Measurements from ENCODE around the gene NAA16.

Gene NAA16

DNA sequence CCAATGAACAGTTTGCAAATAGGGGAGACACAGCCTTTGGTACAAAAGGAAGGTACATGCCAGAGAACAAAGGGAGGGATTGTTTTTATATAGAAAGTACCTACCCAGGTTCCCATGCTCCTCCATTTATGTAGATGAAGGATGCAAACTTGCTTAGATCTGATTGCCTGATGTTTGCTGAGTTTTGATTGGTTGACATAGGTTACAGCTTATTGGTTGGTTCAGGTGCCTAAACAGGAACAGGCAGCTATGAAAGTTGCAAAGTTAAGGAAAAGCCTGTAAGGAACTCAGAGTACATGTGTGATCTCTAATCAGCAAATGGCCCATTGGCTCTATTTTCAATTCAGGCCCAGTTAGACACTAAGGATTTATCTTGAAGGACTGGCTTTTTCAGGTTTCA, 6.5 kb upstream of the NAA16 start:
- DNase-seq (ENCODE audit: low read depth in 2 of 2), result no peak

DNA sequence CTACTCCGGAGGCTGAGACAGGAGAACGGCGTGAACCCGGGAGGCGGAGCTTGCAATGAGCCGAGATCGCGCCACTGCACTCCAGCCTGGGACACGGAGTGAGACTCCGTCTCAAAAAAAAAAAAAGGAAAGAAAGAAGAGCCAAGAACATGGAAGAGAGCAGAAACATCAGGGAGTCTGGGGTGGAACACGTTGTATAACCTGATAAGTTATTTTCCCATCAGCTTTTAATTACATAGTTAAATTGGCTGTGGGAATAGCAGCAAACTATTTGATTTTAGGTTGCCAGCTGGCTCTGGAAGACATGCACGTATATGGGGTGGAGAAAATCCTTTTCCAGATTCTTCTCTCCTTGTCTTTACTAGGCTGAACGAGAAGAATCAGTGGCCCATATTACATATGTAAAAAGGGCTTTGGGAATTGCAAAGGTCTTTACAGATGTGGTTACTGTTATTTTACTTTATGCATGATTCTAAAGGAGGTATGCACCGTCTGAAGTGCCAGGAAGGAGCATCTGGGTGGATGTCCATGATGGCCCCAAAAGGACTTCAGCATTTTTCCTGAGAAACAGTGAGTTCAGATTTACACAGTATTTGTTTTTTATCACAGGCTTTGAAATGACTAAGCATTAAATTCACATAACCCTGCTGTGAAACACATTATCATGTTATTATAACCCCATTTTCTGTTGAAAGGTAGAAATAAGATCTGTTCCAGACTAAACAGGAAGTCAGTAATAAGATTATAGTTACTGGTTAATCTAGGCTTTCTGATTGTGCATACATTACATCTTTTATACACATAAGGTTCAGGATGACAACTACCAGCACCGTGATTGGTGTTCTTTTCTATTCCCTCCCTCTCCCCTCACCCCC, 4.6 kb upstream of the NAA16 start:
- no peak for DNase-seq (ENCODE audit: low read depth in 2 of 2)

DNA sequence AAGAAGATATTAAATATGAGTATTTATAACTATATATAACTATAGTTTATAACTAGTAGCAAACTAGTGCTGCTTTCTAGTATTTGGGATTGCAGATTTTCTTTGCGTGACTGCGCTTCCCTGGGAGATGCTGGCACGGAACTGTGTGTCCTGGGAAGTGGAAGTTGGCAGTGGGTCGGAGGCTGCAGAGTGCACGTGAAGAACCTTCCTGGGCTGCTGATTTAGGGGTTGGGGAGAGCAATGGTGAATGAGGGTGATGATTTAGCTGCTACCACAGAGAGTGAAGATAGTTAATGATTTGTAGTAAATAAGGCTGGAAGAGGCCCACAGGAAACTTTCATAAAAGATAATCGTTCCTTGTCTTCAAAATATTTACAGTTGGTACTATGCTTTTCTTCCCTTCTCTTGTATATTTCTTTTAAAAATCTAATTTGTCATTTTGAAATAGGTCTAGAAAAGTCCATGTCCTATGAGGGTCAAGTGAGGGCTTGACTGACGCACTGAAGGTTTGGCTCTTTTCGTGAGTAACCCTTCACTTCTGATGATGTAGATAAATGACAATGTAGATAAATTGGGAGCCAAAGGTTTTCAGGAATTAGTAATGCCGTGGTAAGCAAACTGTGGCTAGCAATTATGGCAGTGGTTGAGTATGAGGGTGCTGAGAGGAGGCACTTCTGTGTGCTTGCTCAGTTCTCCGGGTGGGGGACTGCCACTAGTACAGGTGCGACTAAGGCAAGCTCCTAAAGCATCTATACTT, 3.0 kb upstream of the NAA16 start:
- no peak for DNase-seq (ENCODE audit: low read depth in 2 of 2)

DNA sequence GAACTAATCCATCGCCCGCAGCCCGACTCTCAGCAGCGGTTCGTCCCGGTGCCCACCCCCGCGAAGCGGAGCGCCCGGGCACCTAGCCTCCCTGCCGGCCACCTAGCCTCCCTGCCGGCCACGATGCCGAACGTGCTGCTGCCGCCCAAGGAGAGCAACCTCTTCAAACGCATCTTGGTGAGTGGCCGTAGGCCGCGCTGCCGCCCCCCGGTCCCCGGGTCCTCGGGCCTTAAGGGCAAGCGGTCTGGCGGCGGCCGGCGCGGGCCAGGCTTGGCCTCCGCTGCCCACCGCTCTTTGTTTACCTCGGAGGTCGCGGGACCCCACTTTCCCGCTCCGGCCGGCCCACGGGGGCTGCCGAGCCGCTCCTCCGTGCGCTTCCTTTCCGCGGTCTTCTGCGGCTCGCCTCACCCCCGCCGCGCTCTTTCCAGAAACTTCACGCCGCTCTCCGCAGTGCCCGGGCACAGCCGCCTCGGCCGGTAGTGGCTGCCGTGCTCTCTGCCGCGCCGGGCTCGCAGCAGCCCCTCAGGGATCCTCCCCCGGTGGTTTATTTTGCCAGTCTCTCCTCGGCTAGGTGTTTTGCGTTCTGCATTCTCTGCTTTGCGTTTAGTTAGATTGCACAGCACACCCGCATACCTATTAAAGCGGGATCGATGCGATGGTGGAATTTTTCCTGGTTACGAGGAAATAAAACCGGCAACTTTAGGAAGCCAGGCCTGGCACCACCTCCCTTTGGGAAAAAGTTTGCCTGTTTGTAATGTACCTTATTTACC, 524 bp downstream of the NAA16 start:
- DNase-seq (ENCODE audit: low read depth in 2 of 2), result peak; percentile 21 to 32

DNA sequence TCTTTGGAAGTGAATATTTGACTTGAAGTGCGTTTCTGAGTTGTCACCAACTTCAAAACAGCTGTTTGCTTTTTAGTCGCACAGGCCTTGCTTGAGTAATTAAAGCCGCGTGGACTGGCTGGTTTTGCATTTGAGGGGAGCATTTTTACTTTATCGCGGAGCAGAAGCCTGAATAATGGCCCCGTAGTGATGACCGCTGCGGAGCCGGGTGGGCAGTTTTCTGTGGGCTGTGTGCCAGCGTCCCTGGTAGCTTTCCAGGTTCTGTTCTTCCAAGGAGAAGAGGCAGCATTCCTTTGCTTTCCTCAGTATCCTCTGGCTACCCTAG, 1.1 kb downstream of the NAA16 start:
- DNase-seq (ENCODE audit: low read depth in 2 of 2), result no peak

DNA sequence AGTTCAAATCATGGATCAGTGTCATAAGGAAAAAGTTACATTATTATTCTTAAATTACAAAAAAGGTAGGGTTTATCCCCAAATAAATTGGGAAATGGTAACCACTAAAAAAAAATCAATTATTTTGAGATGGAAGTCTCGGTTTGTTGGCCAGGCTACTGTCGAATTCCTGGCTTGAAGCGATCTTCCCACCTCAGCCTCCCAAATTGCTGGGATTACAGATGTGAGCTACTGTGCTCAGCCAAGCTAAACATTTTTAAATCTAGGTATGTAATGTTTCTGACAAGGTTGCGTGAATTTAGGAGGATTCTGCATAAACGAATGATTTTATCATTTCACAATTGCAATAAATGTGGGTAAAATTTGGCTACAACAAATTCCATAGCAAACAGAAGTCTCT, 2.0 kb downstream of the NAA16 start:
- no peak for DNase-seq (ENCODE audit: low read depth in 2 of 2)

DNA sequence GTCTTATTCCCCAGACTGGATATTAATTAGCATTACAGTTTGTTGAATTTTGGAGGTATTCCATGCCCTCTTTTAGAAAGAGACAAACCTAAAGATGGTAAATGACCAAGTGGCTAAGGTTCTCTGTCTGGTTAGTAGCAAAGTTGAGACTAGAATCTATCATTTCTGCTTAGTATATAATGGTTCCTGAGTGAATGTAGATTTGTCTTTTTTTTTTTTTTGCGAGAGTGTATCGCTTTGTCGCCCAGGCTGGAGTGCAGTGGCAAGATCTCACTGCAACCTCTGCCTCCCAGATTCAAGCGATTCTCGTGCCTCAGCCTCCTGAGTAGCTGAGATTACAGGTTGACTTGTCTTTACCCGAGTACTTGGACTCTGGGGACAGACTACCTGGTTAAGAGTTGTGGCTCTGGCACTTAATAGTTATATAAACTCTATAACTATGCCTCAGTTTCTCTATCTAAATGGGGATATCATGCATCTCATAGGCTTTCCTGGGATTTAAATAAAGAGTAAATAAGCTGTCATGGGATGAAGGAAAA, 2.7 kb downstream of the NAA16 start:
- DNase-seq (ENCODE audit: low read depth in 2 of 2), result no peak

DNA sequence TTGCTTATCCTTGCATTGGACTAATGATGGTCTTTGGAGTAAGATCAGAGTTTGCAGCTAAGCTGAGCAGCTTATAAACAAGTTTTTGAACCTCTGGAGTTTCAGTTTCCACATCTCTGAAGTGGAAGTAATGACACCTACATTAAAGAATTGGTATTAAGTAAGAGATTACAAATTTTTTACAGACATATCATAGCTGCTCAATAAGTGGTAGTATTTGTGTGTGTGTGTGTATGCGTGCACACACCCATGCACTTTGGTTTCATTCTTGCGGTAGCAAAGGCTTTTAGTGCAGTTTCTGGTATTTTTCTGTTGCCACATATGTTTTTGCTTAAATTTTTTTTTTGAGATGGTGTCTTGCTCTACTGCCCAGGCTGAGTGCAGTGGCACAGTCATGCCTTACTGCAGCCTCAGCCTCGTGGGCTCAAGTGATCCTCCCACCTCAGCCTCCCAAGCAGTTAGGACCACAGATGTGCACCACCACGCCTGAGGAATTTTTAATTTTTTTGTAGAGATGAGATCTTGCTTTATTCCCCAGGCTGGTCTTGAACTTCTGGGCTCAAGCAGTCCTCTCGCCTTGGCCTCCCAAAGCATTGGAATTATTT, 4.5 kb downstream of the NAA16 start:
- DNase-seq (ENCODE audit: low read depth in 2 of 2), result no peak

DNA sequence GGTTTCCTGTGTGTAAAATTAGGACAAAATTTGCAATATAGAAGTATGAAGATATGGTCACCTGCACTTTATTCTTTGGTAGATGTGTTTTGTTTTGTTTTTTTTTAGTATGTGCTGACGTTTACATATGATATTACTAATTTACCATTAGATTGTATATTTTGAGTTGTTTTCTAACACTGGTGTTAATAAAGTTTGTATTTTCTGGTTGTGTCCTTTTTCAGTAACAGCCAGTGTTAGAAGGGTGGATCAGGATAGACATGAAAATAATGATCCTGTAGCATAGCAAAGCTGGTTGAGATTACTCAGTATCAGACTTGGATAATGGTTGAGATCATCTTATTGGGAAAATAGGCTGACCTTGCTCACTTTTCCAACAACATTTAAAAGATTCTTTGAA, 6.2 kb downstream of the NAA16 start:
- DNase-seq (ENCODE audit: low read depth in 2 of 2), result no peak

DNA sequence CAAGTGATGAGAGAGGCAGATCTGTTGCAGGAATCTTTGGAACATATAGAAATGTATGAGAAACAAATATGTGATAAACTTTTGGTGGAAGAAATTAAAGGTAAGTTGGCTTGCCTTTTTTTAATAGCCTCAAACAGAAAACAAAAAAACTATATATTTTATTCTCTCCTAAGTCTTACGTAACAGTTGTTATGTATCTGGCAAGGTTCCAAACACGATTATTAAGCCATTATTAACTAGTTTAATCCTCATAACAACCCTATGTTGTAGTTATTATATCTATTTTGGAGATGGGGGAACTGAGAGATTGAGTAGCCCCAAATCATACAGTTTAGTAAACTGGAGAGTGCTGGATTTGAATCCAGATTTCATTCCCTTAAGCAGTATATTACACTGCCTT, 14.7 kb downstream of the NAA16 start:
- DNase-seq (ENCODE audit: low read depth in 2 of 2), result no peak

DNA sequence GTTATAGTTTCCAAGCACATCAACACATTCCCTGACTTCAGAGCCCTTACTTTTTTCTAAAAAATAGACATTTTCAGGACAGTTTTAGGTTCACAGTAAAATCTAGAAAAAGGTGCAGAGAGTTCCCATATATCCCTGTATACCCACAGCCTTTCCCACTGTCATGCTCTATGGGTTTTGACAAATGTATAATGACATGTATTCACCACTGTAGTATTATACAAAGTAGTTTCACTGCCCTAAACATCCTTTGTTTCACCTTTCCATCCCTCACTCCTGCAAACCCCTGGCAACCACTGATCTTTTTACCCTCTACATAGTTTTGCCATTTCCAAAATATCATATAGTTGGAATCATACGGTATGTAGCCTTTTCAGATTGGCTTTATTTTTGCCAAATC, 15.6 kb downstream of the NAA16 start:
- DNase-seq (ENCODE audit: low read depth in 2 of 2), result no peak

DNA sequence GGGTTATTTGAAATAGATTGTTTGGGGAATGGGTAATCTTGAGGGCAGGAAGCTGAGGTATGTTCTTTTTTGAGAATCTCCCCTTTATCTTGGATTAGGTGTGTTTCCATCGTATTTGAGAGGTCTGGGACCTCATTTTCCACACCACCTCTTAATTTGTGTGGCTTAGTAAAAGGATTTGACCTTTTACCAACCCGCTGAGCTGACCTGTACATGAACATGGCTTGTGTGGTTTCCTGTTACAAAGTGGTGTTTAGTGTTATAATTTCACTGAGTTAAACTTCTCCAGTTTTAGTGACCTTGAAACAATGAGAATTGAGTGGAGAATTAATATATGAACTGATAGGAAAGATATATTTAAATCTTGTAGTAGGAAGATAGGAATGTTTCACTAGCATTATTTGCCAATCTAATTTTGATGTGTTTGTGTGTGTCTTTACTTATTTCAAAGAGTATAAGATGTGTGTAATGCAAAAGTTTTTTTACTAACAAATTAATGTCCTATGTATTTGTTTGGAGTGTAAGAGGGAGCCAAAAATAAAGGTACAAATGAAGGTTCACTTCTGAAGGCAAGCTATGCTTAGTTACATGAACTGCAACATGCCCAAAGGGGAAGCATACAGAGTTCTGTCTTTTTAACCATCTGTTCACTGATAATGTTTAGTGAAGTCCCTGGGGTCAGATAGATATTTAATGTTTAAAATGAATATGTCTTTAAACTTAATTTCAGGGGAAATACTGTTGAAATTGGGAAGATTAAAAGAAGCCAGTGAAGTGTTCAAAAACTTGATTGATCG, 17.1 kb downstream of the NAA16 start:
- DNase-seq (ENCODE audit: low read depth in 2 of 2), result no peak

DNA sequence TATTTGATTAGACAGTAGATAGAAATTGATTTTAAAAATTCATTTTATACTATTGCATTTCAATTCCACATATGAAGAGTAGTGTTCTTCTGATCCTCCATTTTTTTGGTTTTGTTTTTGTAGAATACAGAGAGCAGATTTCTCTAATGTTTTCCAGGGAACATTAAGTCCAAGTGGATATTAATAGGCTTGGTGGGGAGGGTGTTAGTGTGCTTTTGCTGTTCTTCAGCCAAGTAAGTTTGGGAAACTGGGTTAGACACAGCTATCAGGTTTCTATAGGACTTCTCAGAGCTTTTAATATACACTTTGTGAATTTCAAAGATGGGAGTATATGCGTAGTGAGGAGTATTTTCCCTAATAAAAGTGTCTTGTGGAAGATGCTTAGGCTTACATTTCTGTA, 21.8 kb downstream of the NAA16 start:
- no peak for DNase-seq (ENCODE audit: low read depth in 2 of 2)

DNA sequence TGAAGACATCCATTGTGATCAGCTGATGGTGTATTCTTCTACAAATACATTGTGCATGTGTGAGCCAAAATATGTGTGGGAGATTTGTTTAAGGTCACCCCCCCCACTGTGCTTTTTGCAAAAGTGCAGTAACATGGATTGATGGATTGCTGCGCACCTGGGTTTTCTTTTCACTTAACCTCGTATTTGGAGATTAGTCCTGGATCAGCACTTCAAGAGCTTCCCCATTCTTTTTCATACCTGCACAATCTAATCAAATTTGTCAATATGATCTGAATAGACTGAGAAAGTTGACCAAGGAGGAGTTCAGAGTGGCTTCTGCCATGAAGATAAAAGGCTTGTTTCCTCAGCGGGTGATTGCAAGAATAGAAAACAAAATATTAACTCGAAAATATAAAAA, 23.7 kb downstream of the NAA16 start:
- no peak for DNase-seq (ENCODE audit: low read depth in 2 of 2)

DNA sequence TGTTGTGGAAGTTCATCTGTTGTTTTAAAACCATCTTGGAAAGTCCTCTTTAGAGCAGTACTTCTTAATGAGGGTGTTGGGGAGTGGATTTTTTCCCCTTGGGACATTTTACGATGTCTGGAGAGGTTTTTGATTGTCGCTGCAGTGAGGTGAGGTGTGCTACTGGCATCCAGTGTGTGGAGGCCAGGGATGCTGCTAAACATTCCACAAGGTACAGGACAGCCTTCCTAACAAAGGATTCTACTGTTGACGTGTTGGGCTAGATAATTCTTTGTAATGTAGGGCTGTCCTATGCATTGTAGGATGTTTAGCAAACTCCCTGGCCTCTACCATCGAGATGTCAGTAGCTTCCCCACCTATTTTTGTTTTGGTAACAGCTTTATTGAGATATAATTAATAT, 33.3 kb downstream of the NAA16 start:
- DNase-seq (ENCODE audit: low read depth in 2 of 2), result no peak

DNA sequence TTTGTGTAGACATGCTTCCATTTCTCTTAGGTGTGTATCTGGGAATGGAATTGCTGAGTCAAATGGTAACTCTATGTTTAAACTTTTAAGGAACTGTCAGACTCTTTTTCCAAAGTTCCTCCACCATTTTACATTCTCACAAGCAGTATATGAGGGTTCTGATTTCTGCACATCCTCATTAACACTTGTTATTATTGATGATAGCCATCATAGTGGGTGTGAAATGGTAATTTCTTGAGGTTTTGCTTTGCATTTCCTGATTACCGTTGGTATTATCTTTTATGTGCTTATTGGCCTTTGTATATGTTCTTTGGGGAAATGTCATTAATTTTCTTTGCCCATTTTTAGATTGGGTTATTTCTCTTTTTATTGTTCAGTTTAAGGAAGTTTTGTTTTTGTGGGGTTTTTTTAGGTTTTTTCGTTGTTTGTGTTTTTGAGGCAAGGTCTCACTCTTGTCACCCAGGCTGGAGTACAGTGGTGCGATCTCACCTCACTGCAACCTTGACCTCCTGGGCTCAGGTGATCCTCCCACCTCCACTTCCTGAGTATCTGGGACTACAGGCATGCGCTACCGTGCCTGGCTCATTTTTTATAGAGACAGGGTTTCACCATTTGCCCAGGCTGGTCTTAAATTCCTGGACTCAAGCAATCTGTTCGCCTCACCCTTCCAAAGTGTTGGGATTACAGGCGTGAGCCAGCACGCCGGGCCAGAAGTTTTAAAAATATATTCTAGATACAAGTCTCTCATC, 34.3 kb downstream of the NAA16 start:
- no peak for DNase-seq (ENCODE audit: low read depth in 2 of 2)

DNA sequence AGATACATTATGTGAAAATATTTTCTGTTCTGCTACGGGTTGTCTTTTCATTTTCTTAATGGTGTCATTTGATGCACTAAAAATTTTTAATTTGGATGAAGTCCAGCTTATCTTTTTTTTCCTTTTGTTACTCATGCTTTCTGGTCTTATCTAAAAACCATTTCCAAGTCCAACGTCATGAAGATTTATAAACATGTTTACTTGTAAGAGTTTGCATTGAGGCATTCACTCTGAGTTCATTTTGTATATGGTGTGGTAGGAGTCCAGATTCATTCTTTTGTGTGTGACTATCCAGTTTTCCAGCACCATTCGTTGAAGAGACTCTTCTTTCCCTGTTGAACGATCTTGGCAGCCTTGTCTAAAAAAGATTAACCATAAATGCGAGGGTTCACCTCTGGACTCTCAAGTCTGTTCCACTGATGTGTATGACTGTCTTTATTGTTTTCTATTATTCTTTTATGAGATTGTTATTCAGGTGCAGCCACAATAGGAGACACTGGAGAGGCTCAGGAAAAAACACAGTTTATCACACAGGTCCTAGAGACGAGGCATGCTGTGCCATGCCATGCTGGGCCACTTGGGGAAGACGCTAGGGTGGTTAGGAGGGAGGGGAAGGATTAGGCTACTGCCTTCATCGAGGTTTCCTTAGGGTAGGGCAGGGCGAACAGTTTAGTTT, 35.0 kb downstream of the NAA16 start:
- DNase-seq (ENCODE audit: low read depth in 2 of 2), result no peak

DNA sequence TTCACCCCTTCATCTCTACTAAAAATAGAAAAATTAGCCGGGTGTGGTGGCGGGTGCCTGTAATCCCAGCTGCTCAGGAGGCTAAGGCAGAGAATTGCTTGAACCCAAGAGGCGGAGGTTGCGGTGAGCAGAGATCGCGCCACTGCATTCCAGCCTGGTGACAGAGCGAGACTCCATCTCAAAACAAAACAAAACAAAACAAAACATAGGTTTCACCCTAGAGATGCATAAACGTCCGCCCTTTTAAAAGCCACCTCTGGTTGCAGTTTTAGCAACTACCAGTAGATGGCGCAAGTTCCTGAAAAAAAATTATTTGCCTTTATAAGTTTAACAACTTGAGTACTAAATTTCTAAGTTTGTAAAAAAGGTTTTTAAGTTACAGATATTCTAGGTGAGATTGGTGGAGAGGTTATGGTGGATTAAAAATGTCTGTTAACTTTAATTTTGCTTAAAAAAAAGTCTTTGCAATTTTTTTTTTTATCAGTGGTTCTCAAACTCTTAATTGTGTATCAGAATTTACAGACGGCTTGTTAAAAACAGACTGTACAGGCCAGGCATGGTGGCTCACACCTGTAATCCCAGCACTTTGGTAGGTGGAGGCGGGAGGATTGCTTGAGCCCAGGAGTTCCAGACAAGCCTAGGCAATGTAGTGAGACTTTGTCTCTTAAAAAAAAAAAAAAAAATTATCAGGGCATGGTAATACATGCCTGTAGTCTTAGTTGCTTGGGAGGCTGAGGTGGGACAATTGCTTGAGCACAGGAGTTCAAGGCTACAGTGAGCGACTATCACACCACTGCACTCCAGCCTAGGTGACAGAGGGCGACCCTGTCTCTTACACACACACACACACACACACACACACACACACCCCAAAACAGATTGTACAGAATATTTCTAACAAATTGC, 42.1 kb downstream of the NAA16 start:
- DNase-seq (ENCODE audit: low read depth in 2 of 2), result no peak

DNA sequence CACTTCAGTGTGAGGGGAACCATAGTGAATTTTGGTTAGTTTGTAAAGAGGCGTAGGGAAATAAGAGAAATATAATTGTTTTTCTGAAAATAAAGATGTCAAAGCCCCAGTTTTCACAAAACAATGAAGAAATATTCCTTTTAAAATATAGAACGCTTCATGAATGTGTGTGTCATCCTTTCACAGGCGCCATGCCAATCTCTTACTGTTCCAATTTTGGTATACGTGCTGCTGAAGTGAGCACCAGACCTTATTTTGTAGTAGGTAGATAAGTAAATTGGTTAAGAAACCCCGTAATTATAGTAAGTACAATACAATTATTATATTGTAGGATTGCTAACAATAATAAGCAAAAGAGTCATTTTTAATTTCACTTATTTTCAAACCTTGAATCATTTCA, 43.3 kb downstream of the NAA16 start:
- DNase-seq (ENCODE audit: low read depth in 2 of 2), result no peak

Data from stimulated activated CD8-positive, alpha-beta memory T cell treated with anti-CD3 and anti-CD28 coated beads, Interleukin-2, amount 100 ng/mL, for 48 hours (primary cell).